ENCODE data around the gene HPCA. TPM values are rescaled to one million over a fixed set of nuclear protein-coding genes. Genes with fewer than 3 reads are reported as not detected.

The HPCA gene
- total RNA-seq, 2 donors from 2014 or later = 1.5 to 1.9 TPM

DNA sequence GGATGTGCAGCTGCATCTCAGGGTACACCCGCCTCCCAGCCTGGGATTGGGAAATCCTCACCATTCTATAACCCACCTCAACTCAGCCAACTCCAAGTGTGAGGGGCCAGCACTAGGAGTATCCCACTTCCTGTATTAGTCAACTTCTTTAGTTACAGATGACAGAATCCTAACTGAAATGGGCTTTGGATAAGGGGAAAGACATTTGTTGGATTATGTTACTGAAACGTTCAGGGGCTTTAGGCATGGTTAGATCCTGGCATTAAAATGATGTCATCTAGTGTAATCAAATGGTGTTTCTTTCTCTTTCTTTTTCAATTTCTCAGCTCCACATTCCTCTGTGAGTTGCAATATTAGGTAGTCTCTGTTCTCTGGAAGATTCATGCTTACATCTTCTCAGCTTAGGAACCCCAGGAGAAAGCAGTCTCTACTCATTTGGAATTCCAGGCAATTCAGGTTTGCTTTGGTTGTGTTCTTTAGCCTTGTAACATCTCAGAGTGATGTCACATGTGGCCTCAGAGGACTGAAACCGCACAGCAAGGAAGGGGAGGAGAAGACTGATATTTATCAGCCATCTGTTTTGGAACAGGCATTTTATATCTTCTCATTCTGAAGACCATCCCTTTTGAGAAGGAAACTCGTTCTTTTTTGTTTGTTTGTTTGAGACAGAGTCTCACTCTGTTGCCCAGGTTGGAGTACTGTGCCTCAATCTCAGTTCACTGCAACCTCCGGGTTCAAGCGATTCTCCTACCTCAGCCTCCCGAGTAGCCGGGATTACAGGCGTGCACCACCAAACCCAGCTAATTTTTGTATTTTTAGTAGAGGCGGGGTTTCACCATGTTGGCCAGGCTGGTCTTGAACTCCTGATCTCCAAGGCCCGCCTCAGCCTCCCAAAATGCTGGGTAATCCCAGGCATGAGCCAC lies 33.8 kb downstream of the HPCA start:
- DNase-seq (no peak), ATAC-seq (no peak)
- intact Hi-C loops (cut with DNase I, micrococcal nuclease) = no loop called here

DNA sequence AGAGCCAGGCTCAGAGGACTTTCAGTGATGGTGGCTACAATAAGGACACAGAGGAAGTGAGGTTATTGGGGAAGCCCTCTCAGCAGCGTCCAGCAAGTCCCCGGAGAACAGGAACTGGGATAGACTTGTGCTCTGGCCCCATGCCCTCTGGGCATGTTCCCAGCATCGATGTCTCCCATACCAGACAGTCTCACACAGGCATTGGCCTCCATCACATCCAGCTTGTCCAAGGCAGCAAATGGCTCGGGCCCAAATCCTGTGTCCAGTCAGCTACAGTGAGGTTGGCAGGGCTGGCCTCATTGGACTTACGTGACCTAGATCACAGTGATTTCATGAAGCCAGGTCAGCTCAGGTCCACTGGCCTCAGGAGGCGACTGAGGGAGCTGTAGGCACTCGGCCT lies 34.5 kb downstream of the HPCA start:
- intact Hi-C loops (cut with DNase I, micrococcal nuclease) = no loop called here
- DNase-seq (no peak), ATAC-seq (no peak)

DNA sequence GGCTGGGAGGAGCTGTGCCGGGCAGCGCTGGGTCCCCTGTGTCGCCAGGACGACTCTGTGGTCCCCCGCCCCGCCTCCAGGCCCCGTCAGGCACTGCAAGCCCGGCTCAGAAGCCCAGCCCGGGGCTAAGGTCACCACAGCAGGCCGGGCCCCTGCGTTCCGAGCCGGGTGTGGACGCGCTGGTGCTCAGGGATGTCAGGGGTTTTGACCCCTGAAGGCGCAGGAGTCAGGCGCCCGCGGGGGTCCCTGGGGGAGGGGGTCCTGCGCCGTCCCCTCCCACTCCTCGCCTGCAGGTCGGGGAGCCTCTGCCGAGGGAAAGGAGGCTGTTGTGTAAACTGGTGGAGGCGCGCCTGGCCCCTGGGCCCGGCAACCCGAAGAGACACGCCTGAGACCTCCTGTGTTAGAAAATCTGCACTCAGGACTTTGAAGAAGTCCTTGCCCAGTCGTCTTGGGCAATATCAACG lies 38.6 kb downstream of the HPCA start:
- DNase-seq (peak; percentile 81 to 88), ATAC-seq (peak; percentile 97)
- intact Hi-C loops (cut with DNase I, micrococcal nuclease) = no loop called here

DNA sequence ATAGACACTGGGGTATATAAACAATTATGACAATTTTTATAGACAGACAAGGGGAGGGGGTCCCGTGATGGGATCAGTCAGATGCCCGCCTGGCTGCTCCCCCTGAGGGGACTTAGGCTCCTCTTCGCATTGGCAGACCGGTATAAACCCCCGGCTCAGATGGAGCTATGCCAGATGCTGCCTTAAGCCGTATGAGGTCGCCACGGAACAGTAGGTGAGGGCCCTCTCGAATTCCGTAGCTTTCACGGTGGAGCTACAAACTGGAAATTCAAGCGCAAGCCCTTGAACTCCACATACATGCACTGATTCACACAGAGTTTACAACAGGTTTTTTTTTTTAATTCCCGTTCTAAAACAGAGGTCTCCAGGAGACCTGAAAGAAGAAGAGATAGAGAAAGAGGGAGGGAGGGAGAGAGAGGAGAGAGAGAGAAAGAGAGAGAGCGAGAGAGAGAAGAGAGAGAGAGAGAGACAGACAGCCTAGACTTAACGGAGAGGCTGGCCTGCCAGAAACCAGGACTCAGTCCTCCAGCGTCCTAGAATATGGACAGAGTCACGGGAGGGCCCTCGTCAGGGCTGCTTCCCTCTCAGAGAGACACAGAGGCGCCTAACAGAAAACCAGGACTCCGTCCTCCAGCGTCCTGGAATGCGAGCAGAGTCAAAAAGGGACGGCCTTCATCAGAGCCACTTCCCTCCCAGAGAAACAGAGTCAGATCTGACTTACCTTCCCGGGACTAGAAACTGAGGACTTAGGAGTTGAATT lies 39.3 kb downstream of the HPCA start:
- peak; percentile 61 for ATAC-seq
- intact Hi-C loops (cut with DNase I, micrococcal nuclease) = no loop called here
- DNase-seq = peak in 1 of 2 donors; percentile 50

DNA sequence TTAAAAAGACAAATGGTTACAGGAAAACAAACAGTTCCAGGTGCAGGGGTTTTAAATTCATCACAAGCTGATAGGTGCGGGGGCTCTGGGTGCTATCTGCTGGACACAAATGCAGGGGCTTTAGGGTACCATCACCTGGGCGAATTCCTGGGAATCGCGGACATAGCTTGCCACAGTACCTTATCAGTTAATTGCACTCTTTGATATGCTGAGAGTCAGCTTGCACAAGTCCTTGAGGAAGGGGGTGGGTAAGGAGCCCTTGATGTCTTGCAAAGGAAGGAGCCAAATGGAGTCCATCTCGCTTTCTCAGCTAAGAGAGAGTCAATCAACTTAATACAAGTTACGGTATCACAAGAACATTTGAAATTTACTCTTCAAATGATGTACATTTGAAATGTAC lies 40.3 kb downstream of the HPCA start:
- ATAC-seq (no peak), DNase-seq (no peak)
- intact Hi-C loops (cut with DNase I, micrococcal nuclease) = no loop called here

DNA sequence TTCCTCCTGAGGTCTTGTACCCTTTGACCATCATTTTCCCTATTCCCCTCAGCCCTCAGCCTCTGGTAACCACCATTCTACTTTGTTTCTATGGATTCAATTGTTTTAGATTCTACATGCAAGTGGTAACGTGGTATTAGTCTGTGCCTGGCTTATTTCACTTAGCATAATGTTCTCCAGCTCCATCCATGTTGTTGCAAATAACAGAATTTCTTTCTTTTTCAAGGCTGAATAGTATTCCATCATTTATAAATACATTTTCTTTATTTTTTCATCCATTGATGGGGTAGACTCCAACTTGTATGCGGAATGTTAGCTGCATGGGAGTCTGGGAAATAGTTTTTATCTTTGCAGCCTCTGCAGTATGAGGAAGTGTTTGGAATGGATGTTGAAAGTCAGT lies 41.1 kb downstream of the HPCA start:
- no peak for ATAC-seq
- DNase-seq = no peak
- intact Hi-C loops (cut with DNase I, micrococcal nuclease) = no loop called here

DNA sequence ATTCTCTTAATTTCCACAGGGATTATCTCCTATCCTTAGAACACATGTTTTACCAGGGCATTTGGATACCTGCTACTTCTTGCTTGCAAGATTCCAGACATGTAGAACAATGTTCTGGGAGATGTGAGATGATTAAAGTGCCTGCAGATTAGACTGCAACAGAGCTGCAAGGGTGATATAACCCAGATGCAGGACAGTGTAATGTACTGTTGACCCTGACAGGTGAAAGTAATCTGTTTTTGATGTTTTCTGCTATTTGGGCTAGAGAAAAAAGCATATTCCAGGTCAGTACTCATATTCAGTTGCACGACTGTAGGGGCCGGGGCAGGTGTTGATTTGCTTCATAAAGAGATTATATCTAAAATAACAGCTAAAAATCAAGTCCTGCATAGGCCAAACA lies 42.0 kb downstream of the HPCA start:
- intact Hi-C loops (cut with DNase I, micrococcal nuclease) = no loop called here

DNA sequence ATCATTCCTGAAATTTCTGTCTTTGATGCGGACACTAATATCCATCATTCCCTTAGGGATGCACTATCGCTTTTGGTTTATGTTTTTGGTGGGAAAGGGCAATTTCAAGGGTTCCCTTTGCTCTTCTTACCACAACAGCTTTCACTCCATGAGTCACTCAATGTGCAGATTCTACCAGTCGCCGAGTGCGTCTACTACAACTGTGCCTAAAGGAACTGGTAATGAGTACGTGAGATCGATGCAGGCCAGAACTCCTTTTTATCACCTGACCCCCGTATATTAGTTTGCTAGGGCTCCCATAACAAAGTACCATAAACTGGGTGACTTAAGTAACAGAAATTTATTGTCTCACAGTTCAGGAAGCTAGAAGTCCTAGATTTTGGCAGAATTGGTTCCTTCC lies 42.4 kb downstream of the HPCA start:
- DNase-seq (no peak), ATAC-seq (no peak)
- intact Hi-C loops (cut with DNase I, micrococcal nuclease) = no loop called here

More for the DNA sequence above, 42.0 kb downstream of the HPCA start:
- ATAC-seq (no peak), DNase-seq (no peak)

DNA sequence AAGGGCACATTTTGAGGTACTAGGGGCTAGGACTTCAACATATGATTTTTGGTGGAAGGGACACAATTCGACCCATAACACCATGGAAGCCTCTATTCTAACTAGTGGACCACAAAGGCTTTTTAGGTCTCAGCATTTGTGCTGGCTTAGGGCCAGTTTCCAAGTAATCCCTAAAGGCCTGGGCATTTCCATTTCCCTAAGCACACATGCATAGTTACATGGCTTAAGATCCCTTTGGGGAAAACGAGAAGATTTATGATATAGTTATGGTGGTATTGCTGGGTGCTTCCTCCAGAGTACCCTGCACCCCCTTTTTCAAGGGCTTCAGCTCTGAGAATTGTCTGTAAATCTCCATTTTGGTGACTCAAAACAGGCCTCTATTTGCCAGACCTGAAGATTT lies 43.1 kb downstream of the HPCA start:
- intact Hi-C loops (cut with DNase I, micrococcal nuclease) = no loop called here
- DNase-seq (no peak), ATAC-seq (no peak)

DNA sequence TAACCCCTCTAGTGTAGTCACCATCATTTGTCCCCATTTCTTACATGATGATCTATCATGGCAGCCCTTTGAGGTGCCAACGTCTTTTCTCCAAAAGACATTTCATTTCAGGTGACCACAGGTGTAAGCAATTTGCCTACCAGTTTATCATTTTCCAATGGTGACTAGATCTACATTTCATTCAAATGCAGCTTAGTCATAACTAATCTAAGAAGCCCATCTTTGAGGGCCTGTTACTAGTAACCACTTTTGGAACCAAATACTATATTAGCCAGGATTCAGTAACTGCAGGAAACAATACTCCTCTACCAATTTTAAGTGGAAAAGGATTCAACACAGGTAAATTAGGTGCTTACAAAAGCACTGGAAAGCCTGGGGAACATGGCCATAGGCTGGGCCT lies 45.5 kb downstream of the HPCA start:
- ATAC-seq (no peak), DNase-seq (no peak)
- intact Hi-C loops (cut with DNase I, micrococcal nuclease) = loop anchor here in 1 of 2 donors (5.0 to 10.0 kb wide), 2 partner anchors 126 to 153 kb away; partner anchors contain the start of gene AZIN2

DNA sequence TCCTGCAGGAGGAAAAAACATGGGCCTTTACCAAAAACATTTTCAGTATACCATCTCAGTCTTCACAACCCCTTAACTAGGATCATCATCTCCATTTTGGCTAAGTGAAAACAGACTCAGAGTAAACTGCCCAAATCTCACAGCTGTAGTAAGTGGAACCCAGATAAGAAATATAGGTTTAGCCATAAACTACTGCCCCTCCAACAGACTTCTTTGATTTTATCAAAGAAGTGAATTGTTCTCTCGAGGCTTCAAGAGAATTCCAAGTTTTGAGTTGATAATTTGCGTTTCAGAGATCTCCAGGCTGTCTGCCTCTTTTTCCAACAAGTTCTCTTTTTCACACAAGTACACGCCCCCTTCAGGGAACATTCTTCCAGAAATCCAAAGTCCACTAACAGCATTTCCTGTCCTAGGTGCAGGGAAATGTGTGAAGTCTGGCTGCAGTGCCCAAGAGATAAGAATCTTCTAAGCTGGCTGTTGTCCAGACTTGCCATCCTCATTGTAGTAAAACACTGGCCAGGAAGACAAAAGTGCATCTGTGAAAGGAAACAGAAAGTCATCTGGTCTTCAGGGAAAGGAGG lies 47.5 kb downstream of the HPCA start:
- intact Hi-C loops (cut with DNase I, micrococcal nuclease) = loop anchor here in 1 of 2 donors (5.0 to 10.0 kb wide), 2 partner anchors 123 to 151 kb away; partner anchors contain the start of gene AZIN2
- DNase-seq = peak; percentile 63 to 84

DNA sequence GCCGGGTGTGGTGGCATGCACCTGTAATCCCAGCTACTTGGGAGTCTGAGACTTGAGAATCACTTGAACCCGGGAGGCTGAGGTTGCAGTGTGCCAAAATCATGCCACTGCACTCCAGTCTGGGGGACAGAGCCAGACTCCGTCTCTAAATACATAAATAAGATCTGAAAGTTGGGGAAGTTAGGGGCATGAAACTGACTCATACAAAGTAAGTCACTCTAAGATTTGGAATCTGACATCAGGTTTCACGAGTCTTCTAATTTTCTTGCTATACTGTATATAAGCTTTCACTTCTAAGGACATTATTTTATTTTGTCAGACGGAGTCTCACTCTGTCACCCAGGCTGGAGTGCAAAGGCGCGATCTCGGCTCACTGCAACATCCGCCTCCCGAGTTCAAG lies 48.2 kb downstream of the HPCA start:
- ATAC-seq = no peak
- DNase-seq = no peak
- intact Hi-C loops (cut with DNase I, micrococcal nuclease) = loop anchor here in 1 of 2 donors (5.0 to 10.0 kb wide), 2 partner anchors 123 to 150 kb away; partner anchors contain the start of gene AZIN2

More for the DNA sequence above, 47.5 kb downstream of the HPCA start:
- peak; percentile 78 for ATAC-seq

DNA sequence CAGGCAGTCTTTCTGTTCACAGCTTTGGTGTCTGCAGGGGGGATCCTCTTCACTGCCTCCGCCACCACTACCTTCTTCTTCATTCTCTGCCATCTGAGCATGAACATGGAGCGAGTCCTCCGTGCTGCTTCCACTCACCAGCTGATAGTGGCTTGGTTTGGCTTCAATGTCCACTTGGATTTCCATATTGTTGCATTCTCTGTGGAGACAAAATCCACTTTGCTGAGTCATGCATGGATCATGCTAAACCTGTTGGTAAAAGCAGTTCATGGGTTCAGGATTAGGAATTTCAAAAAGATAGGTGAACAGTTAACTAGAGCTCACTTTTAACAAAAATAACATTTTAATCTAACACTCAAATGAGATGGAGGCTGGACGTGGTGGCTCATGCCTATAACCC lies 50.8 kb downstream of the HPCA start:
- no peak for DNase-seq
- no peak for ATAC-seq
- intact Hi-C loops (cut with DNase I, micrococcal nuclease) = loop anchor here in 1 of 2 donors (10.0 kb wide), 1 partner anchor 148 kb away; the partner anchor contains the start of gene AZIN2

DNA sequence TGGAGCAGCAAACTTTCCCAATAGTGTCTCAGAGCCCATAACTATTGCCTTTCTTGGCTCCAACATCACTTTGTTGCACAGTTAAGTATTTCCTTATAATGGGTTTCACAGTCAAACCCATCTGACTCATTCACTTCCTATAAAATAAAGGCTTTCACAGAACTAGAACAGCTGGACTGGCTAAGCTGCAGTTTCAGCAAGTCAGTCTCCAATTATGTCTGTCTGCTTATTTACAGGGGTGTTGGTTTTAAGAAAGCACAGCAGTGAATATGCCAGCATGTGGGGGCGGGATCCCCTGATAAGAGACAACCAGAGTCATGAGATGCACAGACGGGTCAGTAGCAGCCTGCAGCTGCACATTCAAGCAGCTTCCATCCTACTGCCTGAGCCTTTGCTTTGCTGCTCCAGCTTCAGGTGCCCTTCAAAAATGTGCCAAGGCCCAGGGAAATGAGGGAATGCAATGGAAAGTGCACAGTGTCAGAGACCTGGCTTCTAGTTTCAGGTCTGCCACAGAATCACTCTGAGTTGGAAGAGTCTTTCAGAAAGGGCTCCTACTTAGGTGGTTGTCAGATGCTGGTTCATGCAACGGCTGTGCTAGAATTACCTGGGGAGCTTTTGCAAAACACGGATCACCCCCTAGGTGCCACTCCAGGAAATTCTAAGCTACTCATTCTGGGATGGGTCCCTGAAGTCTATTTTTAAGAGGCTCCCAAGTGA lies 53.5 kb downstream of the HPCA start:
- intact Hi-C loops (cut with DNase I, micrococcal nuclease) = loop anchor here in 1 of 2 donors (10.0 kb wide), 1 partner anchor 145 kb away; the partner anchor contains the start of gene AZIN2
- DNase-seq = peak; percentile 61 to 70
- peak; percentile 68 for ATAC-seq

DNA sequence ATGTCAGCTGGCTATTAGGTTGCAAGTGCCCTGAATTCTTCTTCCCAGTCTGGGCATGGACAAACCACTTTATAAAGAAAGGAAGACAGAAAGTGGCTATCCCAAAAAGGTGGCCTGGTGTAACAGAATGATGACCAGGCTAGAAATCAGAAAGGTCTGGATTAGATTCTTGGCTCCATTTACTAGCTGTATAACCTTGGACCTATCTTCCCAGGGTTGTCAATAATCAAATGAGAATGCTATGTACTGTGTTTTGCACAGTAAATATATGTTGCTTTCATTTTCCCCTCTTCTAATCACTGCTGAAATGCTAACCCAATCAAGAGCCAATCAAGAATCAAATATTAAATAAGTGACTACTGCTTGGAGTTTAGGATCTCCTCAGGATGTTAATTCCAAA lies 57.9 kb downstream of the HPCA start:
- intact Hi-C loops (cut with DNase I, micrococcal nuclease) = no loop called here
- DNase-seq (no peak), ATAC-seq (no peak)

Measured in left colon (tissue), 2 donors.